Heart left ventricle (tissue), 13 donors: ENCODE measurements around the gene SCO1.

Experiments
- POLR2A ChIP-seq, 2 donors: fragments of 450-650 bp; IDR thresholded peaks; one replicate each; pipeline ENCODE4 v1.6.1; 2017; ENCODE audit warnings: antibody characterized with exemption in 2 of 2, mild to moderate bottlenecking in 2 of 2, moderate library complexity in 2 of 2
- TF ChIP-seq, protein P1 (sequence below), 12 donors: fragments of 200-600 bp; sonication (generic) in 4 of 12; IDR thresholded peaks; one replicate each; pipeline versions ENCODE4 v1.5.0 to v1.8.0; 2018 to 2022; ENCODE audit warnings: antibody characterized with exemption in 12 of 12, mild to moderate bottlenecking in 5 of 12
- donor health status: ischemic (EF 13 %, LVEDD 7.1; RV severe dilation, severe dysfunction).
- donor health status: DM: no; HTN: yes; CAD: no.
- donor health status: DM: no; HTN: no; CAD: no.
- donor health status: ischemic (EF 25% LVEDD 6.9; RV normal size, moderate dysfunction).
- donor health status: ischemic (EF 25% LVEDD 5.7; RV mildly dilated, moderate dysfunction).
- donor health status: ischemic (EF 35%, LVEDD 5.7; RV mildly dilated, moderate dysfunction).
- donor health status: nonischemic (EF 11% LVEDD 7.7; RV severe dilation, severe dysfunction).
- donor health status: DM: yes; HTN: yes; CAD: no.
- donor health status: PGD.
- donor health status: ischemic (EF 29% LVEDD 5.4; RV normal size, mild dysfunction).
- donor health status: nonischemic (EF 23%, LVEDD 6.1; RV moderate dilation, normal function).

DNA sequence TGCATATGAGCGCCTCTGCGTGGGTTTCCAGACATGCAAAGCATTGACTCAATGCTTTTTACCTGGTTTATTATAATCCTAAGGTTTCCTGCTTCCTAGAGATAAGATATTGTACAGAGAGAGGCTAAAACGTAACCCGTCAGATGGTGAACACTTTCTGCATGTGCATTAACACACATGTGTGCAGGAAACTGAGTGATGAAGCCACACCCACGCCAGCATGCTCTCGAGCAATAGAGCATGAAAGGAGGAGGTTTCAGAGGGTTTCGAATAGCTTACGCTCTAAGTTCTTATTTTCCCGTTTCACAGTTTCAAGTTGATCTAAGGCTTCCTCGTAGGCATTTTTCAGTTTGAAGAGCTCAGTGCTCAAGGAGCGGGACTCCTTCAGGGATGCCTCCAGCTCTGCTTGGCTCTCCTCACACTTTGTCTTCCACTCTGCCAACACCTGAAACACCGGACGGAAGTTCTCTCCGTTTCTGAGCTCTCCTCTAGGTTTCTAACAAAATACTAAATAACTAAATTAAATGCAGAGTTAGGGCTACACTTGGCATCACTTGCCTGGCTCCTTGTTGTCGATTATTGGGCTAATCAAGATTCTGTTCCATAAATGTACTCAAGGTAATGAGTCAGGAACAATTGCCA lies 63.5 kb downstream of the SCO1 start:
- TF ChIP-seq, protein P1, sequence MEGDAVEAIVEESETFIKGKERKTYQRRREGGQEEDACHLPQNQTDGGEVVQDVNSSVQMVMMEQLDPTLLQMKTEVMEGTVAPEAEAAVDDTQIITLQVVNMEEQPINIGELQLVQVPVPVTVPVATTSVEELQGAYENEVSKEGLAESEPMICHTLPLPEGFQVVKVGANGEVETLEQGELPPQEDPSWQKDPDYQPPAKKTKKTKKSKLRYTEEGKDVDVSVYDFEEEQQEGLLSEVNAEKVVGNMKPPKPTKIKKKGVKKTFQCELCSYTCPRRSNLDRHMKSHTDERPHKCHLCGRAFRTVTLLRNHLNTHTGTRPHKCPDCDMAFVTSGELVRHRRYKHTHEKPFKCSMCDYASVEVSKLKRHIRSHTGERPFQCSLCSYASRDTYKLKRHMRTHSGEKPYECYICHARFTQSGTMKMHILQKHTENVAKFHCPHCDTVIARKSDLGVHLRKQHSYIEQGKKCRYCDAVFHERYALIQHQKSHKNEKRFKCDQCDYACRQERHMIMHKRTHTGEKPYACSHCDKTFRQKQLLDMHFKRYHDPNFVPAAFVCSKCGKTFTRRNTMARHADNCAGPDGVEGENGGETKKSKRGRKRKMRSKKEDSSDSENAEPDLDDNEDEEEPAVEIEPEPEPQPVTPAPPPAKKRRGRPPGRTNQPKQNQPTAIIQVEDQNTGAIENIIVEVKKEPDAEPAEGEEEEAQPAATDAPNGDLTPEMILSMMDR (IDR thresholded peaks at IDR 0.05) = no peak
- TF ChIP-seq POLR2A (IDR thresholded peaks at IDR 0.05) = no peak
